Liver (tissue), 9 donors: ENCODE data around the gene AMY2B. TPM values are rescaled to one million over a fixed set of nuclear protein-coding genes. Genes with fewer than 3 reads are reported as not detected.
"Not testable (repeated sequence)": the region's sequence is repeated elsewhere in the genome, so short reads cannot be mapped to it uniquely, and the experiment has no call there.

Source experiments
- DNase-seq: peaks from one replicate; pipeline ENCODE4 v3.0.0-alpha.2; 2017; ENCODE audit warnings: low spot score
- H3K27ac ChIP-seq, 2 donors: one replicate each; pipeline ENCODE4 v1.7.0; 2013; ENCODE audit warnings: inconsistent platforms in 2 of 2, low read length in 2 of 2, control low read depth in 1 of 2, low read depth in 1 of 2, mild to moderate bottlenecking in 1 of 2
- H3K27me3 ChIP-seq, 4 donors: one replicate each; pipeline versions ENCODE4 v1.6.1 to v1.7.0; 2013; ENCODE audit warnings: low read length in 3 of 4, inconsistent platforms in 1 of 4, mild to moderate bottlenecking in 1 of 4, moderate library complexity in 1 of 4; ENCODE audit not compliant: control insufficient read depth in 4 of 4, insufficient read depth in 4 of 4
- H3K36me3 ChIP-seq, 4 donors: one replicate each; pipeline versions ENCODE4 v1.6.1 to v1.7.0; 2013; ENCODE audit warnings: low read length in 3 of 4, mild to moderate bottlenecking in 3 of 4, low read depth in 1 of 4, moderate library complexity in 1 of 4; ENCODE audit not compliant: control insufficient read depth in 4 of 4, insufficient read depth in 3 of 4
- H3K4me1 ChIP-seq, 4 donors: one replicate each; pipeline versions ENCODE4 v1.6.1 to v1.7.0; 2013; ENCODE audit warnings: low read length in 3 of 4, mild to moderate bottlenecking in 3 of 4, moderate library complexity in 1 of 4; ENCODE audit not compliant: control insufficient read depth in 4 of 4, insufficient read depth in 4 of 4
- H3K4me3 ChIP-seq, 3 donors: one replicate each; pipeline versions ENCODE4 v1.6.1 to v1.7.0; 2013; ENCODE audit warnings: low read length in 3 of 3, control low read depth in 1 of 3, low read depth in 1 of 3, mild to moderate bottlenecking in 1 of 3
- H3K9ac ChIP-seq, 2 donors: one replicate each; pipeline ENCODE4 v1.7.0; 2013; ENCODE audit warnings: low read length in 2 of 2, mild to moderate bottlenecking in 2 of 2, moderate library complexity in 2 of 2, control low read depth in 1 of 2, low read depth in 1 of 2
- H3K9me3 ChIP-seq, 4 donors: one replicate each; pipeline versions ENCODE4 v1.6.1 to v1.7.0; 2013; ENCODE audit warnings: low read length in 3 of 4; ENCODE audit not compliant: control insufficient read depth in 4 of 4
- CTCF ChIP-seq: fragments of 150-350 bp; IDR thresholded peaks from 2 replicates; pipeline ENCODE4 v1.5.1; 2017; ENCODE audit warnings: improper control_type of control experiment, low read depth, low read length; ENCODE audit not compliant: missing input control
- EGR1 ChIP-seq, 2 donors: IDR thresholded peaks; 2 replicates each; pipeline ENCODE4 v1.6.1; 2016 to 2018; ENCODE audit warnings: antibody characterized with exemption in 2 of 2, low read depth in 2 of 2
- FOXA1 ChIP-seq: IDR thresholded peaks from 2 replicates; pipeline ENCODE4 v1.6.1; 2016; ENCODE audit warnings: antibody characterized with exemption
- FOXA2 ChIP-seq: IDR thresholded peaks from 2 replicates; pipeline ENCODE4 v1.6.1; 2016; ENCODE audit warnings: antibody characterized with exemption
- GABPA ChIP-seq, 2 donors: IDR thresholded peaks in 1 of 2; conservative IDR thresholded peaks in 1 of 2; 2 replicates each; pipeline ENCODE4 v1.6.1; 2016; ENCODE audit warnings: antibody characterized with exemption in 2 of 2, mild to moderate bottlenecking in 1 of 2, moderate library complexity in 1 of 2
- HNF4A ChIP-seq, 2 donors: conservative IDR thresholded peaks; 2 replicates each; pipeline ENCODE4 v1.6.1; 2016; ENCODE audit warnings: antibody characterized with exemption in 2 of 2, mild to moderate bottlenecking in 2 of 2
- HNF4G ChIP-seq: IDR thresholded peaks from 2 replicates; pipeline ENCODE4 v1.6.1; 2016; ENCODE audit warnings: antibody characterized with exemption
- JUND ChIP-seq, 2 donors: IDR thresholded peaks; 2 replicates each; pipeline ENCODE4 v1.6.1; 2016; ENCODE audit warnings: antibody characterized with exemption in 2 of 2
- NR2F2 ChIP-seq: IDR thresholded peaks from 2 replicates; pipeline ENCODE4 v1.6.1; 2016; ENCODE audit warnings: antibody characterized with exemption
- RAD21 ChIP-seq, 2 donors: IDR thresholded peaks; 2 replicates each; pipeline ENCODE4 v1.6.1; 2016; ENCODE audit warnings: antibody characterized with exemption in 2 of 2, mild to moderate bottlenecking in 2 of 2
- RXRA ChIP-seq, 2 donors: IDR thresholded peaks; 2 replicates each; pipeline ENCODE4 v1.6.1; 2017 to 2018; ENCODE audit warnings: antibody characterized with exemption in 2 of 2, mild to moderate bottlenecking in 1 of 2
- SP1 ChIP-seq: IDR thresholded peaks from 2 replicates; pipeline ENCODE4 v1.6.1; 2018; ENCODE audit warnings: antibody characterized with exemption, mild to moderate bottlenecking
- TAF1 ChIP-seq: conservative IDR thresholded peaks from 2 replicates; pipeline ENCODE4 v1.6.1; 2016; ENCODE audit warnings: antibody characterized with exemption, mild to moderate bottlenecking
- YY1 ChIP-seq: IDR thresholded peaks from 2 replicates; pipeline ENCODE4 v1.6.1; 2016; ENCODE audit warnings: antibody characterized with exemption, mild to moderate bottlenecking
- ZBTB33 ChIP-seq: IDR thresholded peaks from 2 replicates; pipeline ENCODE4 v1.6.1; 2016; ENCODE audit warnings: antibody characterized with exemption
- WGBS: extraction: QIAGEN DNeasy Blood & Tissue Kit; methylation state at CpG from one replicate; pipeline ENCODE4 v1.1.7; 2013; 5-methylcytosine and 5-hydroxymethylcytosine counted together
- polyA plus RNA-seq, 2 donors: library from polyadenylated mRNA; stranded (reverse) in 1 of 2; unstranded in 1 of 2; fragments of 200-250 nt in 1 of 2; fragments of >200 nt in 1 of 2; fragmentation: Nextera tagmentation in 1 of 2; extraction: Ambion mirVana in 1 of 2; gene quantifications; one replicate each; pipeline versions ENCODE4 v1.2.1 to v1.2.3, GENCODE V29; 2013 to 2015
- total RNA-seq, 2 donors: library from RNA; depleted of rRNA; stranded (reverse); fragments of >200 nt; gene quantifications; one replicate each; pipeline ENCODE4 v1.2.3, GENCODE V29; 2014
- TF ChIP-seq, protein P1 (sequence below): IDR thresholded peaks from 2 replicates; pipeline ENCODE4 v1.6.1; 2016; ENCODE audit warnings: antibody characterized with exemption, mild to moderate bottlenecking
- donor health status: healthy.
- donor health status: healthy.
- donor health status: healthy.
- donor health status: healthy.
- donor health status: healthy.

Gene AMY2B
- total RNA-seq (10 to 100 TPM in 1 of 2 donors, 1 to 10 TPM in 1; 5.4 to 16.7 TPM), polyA plus RNA-seq (10 to 100 TPM in 1 of 2 donors, 1 to 10 TPM in 1; 2.1 to 12.3 TPM)

DNA sequence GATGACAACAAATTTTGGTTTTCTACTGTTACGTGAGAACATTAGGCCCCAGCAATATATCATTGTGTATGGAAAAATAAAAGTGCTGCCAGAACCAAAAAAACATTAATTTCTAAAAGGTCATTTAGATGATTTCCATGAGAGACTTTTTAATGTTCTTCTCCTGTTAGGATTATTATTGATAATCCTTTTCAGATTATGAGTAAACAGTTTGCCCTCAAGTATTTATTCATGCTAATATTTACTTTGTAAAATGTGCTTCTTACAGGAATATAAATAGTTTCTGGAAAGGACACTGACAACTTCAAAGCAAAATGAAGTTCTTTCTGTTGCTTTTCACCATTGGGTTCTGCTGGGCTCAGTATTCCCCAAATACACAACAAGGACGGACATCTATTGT, at the start of gene AMY2B:
TSS of gene AMY2B (plus strand) at position 301 of the 400 bp plus-strand sequence. CDS start at position 315, 14 bp downstream.
- not testable (repeated sequence) for DNase-seq, H3K27me3 ChIP-seq, H3K36me3 ChIP-seq, H3K4me3 ChIP-seq, H3K9me3 ChIP-seq, H3K27ac ChIP-seq, H3K4me1 ChIP-seq, H3K9ac ChIP-seq
- WGBS: 98% methylated on average over 2 of the region's 2 CpGs

DNA sequence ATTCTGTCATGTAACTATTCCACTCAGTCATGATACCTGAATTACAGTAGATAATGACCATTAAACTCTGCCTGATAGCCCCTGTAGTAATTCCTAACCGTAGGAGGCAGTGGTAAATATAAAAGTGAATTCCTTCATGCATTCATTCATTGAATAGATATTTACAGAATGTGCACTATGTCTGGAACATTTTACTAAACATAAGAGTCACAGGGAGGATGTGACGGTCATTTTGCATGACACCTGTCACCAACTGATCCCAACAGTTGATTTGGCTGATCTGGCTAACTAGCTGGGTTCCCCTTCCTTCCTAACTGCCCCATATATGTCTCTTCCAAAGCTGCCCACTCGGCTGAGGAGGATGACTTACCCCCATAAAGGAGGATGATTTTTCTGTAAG, 48.0 kb upstream of the AMY2B start:
- TF ChIP-seq JUND (IDR thresholded peaks at IDR 0.05) (no peak), SP1 (no peak), TAF1 (no peak), FOXA2 (no peak), EGR1 (IDR thresholded peaks at IDR 0.05; ENCODE audit: low read depth in 2 of 2) (no peak), NR2F2 (no peak), RAD21 (IDR thresholded peaks at IDR 0.05) (no peak), FOXA1 (no peak)
- DNase-seq: no peak
- H3K27me3 ChIP-seq: no peaks in the 10 kb centered on the region
- no peak overlapping the region for H3K9ac ChIP-seq
- 97% methylated on average over 3 of the region's 3 CpGs for WGBS
- H3K4me1 ChIP-seq: peaks cover 4 to 19% (median 11%) of the 10 kb centered on the region in 4 donors
- H3K36me3 ChIP-seq: no peaks in the 10 kb centered on the region
- H3K9me3 ChIP-seq: no peaks in the 10 kb centered on the region
- H3K27ac ChIP-seq: no peak overlapping the region
- H3K4me3 ChIP-seq: no peak overlapping the region

DNA sequence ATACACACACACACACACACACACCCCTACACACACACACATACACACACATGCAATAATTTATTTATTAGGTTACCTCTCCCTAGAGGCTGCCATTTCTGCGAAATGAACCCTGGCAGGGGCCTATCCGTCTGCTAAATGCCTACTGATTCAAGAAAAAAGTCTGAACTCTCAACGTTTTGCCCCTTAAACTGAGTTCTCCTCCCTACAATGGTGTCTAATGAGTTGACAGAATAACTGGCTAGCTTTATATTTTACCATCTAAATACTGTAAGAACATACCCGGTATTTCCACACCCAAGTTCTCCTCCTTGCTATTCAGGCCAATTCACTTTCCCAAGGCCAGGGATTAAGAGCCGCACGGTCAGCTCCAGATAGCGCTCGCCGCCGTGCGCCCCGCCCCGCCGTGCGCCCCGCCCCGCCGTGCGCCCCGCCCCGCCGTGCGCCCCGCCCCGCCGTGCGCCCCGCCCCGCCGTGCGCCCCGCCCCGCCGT, 46.2 kb upstream of the AMY2B start:
- WGBS: 7% methylated on average over 24 of the region's 34 CpGs
- no peaks in the 10 kb centered on the region for H3K27me3 ChIP-seq
- no peak overlapping the region for H3K27ac ChIP-seq
- H3K9me3 ChIP-seq: no peaks in the 10 kb centered on the region
- H3K4me3 ChIP-seq: peak overlapping the region; percentile 24 to 50 (median 45)
- no peak overlapping the region for H3K9ac ChIP-seq
- peaks cover 5 to 19% (median 11%) of the 10 kb centered on the region in 4 donors for H3K4me1 ChIP-seq
- H3K36me3 ChIP-seq: peaks cover 0 to under 1% (median 0%) of the 10 kb centered on the region in 4 donors
- TF ChIP-seq RAD21 (IDR thresholded peaks at IDR 0.05) (no peak), HNF4G (no peak), CTCF (no peak), SP1 (peak; percentile 4), TAF1 (no peak), GABPA (IDR thresholded peaks at IDR 0.05 in 1 of 2, conservative IDR thresholded peaks at IDR 0.05 in 1 of 2) (no peak), ZBTB33 (no peak), NR2F2 (no peak), EGR1 (IDR thresholded peaks at IDR 0.05; ENCODE audit: low read depth in 2 of 2) (no peak), HNF4A (conservative IDR thresholded peaks at IDR 0.05) (no peak), FOXA2 (no peak), RXRA (IDR thresholded peaks at IDR 0.05) (peak; percentile 61 to 83), YY1 (no peak)
- TF ChIP-seq, protein P1, sequence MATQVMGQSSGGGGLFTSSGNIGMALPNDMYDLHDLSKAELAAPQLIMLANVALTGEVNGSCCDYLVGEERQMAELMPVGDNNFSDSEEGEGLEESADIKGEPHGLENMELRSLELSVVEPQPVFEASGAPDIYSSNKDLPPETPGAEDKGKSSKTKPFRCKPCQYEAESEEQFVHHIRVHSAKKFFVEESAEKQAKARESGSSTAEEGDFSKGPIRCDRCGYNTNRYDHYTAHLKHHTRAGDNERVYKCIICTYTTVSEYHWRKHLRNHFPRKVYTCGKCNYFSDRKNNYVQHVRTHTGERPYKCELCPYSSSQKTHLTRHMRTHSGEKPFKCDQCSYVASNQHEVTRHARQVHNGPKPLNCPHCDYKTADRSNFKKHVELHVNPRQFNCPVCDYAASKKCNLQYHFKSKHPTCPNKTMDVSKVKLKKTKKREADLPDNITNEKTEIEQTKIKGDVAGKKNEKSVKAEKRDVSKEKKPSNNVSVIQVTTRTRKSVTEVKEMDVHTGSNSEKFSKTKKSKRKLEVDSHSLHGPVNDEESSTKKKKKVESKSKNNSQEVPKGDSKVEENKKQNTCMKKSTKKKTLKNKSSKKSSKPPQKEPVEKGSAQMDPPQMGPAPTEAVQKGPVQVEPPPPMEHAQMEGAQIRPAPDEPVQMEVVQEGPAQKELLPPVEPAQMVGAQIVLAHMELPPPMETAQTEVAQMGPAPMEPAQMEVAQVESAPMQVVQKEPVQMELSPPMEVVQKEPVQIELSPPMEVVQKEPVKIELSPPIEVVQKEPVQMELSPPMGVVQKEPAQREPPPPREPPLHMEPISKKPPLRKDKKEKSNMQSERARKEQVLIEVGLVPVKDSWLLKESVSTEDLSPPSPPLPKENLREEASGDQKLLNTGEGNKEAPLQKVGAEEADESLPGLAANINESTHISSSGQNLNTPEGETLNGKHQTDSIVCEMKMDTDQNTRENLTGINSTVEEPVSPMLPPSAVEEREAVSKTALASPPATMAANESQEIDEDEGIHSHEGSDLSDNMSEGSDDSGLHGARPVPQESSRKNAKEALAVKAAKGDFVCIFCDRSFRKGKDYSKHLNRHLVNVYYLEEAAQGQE: no peak
- peak; percentile 41 for DNase-seq
